Inflammatory macrophage treated with lipopolysaccharide for 4 hours (primary cell): ENCODE results near the gene TFPI2.
A peak's percentile ranks its signal among the peaks of the same experiment; 100 is the strongest.

Experiments used
- DNase-seq: peaks from one replicate; pipeline ENCODE4 v3.0.0-alpha.2; 2020

TFPI2 gene

DNA sequence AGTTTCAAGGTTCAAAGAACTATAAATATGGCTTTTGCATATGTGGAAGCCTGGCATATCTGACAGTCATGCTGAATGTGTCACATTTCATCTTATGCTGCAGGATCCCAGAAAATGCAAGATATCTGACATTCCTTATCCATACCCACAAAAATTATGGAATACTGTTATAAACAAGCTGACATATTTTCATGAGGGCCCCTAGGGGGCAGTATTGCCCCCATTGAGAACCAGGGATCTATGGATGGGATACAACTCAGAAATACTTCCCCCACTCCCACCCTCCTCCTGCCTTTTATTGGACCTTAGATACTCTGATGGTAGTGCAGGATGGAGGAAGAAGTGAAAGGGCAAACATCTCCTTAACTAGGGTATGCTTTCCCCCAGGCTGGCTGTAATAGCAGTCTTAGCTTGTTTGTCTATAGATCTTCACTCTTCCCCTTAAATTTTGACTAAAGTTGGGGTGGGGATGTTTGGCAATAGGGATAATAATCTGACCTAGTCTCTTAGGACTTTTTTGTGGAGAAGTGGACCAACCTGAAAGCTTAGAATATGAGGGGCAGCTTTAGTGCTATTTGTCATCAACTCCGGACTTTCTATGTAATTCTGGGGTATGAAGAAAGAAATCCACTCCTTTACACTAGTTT lies 12.3 kb upstream of the TFPI2 start:
- DNase-seq = peak; percentile 36

DNA sequence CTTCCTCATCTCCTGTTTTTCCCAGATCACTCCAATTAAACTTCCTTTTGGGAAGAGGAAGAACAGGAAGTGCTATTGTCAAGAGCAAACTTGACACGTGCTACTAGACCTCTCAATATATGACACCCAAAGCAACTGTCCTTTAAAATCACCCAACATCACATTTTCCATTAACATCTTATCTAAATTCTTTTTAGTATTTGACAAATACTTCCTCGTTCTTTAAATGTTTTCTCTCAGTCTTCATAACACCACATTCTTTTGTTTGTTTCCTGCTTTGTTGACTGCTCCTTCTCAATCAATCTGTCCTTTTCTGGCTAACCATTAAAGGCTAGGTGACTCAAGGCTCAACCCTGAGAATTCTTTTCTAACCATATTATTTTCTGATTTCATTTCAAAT lies 7.1 kb upstream of the TFPI2 start:
- DNase-seq = no peak

DNA sequence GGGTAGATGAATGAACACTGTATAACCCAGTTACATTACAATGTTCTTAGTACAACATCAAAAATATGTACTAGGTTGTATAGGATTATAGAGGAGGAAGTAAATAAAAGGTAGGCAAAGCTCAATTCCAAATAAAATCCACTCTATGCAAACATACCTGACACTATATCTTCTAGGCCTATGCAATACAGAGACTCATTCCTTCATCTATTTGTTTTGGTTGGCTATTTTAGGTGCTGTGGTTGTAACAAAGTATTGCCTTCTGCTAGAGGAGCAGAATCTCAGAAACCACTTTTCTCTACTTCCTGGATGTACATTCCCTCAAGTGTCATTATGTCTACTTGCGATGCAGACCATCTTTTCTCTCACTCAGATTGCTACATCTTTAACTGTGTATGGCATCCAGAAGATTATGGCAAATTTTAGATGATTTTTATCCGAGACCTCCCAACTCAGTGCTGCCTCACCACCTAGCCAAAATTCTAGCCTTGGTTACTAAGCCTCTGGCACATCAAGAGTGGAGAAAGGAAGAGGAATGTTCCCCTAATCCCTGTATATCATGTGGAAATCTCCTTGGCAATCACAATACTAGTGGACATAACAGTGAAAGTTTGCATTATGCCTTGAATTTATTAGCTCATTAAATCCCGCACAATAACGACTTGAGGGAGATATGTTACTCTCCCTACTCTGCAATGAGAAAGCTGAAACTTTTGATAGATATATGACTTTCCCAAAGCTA lies 5.5 kb upstream of the TFPI2 start:
- DNase-seq = no peak

DNA sequence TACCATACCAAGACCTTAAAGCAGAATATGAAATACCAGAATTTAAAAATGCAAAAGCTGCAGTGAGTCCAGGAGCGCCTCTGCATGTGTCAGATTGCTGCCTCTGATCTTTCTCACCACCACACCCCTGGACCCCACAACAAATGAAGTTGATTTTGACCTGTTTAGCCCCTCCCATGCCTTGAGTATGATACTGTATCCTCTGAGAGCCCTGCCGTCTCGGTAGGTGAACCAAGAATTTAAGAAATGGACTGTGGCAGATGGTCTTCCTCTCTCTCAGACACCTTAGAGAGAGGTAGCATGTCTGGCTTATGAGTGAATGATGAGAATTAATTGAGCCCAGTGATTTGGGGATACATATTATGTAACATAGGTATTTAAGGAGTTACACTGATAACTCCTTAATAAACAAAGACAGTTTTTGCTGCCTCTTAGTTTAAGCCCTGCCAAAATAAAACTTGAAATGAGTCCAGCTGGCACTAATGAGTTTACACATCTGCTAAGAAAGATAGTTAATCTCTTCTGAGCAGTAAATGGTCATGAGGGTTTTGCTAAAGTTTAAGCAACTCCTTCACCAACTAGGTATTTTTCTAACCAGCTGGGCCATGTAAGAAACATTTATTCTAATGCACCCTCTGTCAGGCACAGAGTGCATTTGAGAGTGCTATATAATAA lies 4.5 kb upstream of the TFPI2 start:
- no peak for DNase-seq

DNA sequence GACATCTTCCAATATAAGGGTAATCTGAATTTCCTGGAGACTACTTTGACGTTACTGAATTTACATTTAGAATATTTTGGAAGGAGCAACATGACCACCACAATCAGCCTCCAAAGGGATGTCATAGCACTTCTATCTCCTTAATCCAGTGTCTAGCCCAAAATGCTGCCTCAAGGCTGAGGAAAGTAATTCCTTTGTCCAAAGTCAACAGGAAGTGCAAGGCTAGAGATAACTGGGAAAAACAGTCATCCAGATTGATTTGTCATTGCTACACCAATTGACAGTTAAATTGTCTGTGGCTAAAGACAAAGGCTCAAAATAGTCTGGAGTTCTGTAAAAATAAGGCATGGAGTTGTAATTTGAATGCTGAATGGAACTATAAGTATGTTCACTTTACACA lies 3.9 kb upstream of the TFPI2 start:
- no peak for DNase-seq

DNA sequence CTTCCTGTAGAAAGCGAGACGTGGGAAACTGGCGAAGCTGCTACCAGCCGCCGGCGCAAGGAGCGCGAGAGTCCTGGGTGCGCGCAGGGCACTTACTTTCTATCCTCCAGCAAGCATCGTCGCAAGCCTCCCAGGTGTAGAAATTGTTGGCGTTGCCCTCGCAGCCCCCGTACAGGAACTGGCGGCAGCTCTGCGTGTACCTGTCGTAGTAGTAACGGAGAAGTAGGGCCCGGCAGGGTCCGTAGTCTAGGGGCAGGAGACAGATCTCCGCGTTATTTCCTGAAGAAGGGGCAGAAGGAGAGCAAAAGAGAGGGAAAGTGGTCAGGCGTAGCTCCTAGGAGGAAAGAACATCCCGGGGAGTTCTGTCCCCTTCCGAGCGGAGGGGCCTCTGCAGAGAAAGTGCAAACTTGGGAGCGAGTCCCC lies 501 bp downstream of the TFPI2 start:
- no peak for DNase-seq

DNA sequence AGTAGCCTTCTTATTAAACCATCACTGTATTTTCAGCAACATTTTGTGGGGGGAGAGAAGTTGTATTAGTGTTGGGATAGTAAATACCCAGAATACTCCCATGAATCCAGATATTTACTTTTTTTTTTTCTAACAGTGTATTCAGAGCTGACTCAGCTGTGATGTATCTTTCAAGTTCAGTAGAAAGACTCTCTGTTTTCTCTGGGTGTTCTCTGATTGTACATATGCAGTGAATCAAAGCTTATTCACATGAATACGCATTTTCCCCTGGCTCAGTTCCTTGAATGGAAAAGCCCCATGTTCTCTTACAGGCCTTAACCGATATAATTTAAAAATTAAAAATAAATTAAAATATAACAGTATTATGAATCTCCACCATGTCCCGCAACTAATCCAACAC lies 1.3 kb downstream of the TFPI2 start:
- no peak for DNase-seq

DNA sequence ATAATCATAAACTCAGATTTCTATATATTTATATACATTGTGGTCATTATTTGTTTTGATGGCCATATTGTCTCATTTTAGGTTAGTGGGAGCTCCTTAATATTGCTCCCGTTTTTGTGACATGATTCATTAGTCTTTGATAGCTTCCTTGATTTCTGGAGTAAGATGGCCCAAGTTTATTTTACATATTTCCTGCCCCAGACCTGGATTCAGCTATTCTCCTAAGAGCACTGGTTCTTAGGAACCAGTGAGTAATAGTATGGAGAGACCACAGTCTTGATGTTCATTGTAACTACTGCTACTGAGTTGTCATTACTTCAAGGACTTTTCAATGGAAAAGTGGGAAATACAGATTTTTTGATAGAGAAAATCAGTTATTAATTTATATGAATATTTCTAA lies 6.0 kb downstream of the TFPI2 start:
- no peak for DNase-seq

DNA sequence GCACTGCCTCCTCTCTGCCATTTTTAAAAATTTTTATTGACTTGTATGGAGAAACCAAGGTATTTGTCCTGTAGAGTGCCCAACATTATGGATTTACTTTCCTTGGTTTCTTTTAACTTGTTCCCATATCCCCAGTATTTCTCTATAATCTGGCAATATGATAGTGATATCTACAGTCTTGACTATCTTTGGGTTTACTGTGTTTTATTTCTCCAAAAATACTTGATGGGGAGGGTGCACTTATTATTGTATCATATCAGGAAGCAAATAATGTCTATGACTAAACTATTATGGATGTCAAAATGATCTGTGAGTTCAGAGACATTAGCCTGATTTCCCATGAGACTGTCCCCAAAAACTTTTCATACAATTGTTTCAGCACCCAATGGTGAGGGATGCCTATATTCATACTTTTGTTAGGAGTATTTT lies 6.6 kb downstream of the TFPI2 start:
- no peak for DNase-seq

DNA sequence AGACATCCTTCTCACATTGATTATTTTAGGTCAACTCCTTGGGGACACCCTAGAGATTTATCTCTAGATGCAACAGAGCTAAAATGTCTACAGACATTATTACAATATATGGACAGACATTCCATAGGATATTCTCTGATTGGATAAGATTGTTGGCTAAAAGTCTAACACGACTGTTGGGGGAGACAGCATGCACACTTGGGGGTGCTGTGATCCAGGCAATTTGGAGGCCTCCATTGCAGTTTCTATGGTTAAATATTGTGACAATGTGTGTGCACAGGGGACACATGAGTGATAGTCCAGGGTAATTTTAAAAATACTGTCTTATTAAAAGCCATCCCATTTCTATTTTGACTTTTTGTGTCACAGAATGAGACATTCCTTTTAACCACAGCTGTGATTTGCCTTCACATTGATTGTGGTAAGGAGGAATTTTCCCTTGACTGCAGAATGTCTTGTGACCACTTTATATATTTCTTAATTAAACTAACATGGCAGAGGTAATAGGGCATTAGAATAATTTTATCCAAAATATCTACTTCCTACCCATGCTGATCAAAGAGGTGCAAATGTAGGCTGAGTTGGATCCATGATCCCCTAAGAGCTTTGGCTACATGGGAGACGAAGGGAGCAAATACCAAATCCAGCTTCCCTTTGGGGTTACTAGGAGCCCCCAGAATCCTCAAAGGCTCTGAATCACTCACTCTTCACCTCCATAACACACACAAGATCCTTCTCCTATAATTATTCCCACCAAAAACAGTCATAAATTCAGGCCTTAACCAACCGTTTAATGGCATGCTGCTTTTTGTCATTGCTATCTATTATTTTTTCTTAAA lies 7.3 kb downstream of the TFPI2 start:
- DNase-seq = no peak

DNA sequence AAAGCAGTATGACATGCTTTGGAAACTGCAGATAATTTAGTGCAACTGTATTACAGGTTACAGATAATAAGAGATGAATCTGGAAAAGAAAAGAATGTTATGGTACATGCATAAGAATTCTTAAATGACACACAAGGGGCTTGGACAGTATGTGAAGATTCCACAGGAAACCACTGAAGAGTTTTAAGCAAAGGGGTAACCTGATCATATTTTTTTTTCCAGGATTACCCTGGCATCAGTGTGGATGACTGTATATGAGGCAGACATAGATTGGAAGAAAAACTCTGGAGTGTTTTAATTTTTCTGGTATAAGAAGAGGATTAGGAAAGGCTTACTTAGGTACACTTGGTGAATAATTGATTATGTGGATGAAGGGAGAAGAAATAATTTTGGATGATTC lies 8.1 kb downstream of the TFPI2 start:
- no peak for DNase-seq

DNA sequence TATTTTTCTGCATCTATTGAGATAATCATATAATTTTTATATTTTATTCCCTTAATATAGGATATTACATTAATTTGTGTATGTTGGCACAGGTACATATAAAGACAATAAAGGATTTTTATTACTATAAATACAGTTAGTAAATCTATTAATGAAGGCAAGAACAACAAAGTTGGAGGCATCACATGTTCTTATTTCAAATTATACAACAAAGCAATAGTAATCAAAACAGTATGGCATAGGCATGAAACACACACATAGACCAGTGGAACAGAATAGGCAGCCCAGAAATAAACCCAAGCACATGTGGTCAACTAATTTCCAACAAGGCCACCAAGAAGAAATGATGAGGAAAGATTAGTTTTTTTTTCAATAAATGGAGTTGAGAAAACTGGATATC lies 11.2 kb downstream of the TFPI2 start:
- DNase-seq = no peak

DNA sequence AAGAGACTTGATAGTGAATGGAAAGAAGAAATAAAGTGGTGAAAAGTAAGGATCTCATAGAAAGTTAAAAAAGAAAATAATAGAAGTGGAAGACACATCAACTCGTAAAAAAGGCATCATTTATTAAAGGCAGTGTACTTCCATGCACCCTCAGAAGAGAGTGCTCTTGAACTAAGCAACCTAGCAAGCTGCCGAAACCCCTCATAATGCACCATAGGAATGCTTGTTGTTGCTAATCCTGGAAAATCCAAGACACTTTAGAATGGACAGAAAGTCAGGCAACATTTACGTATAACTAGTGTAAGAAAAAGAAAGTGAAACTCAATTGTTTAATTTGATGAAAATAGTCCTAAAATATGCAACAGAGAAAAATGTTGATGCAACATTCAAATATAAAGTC lies 12.8 kb downstream of the TFPI2 start:
- DNase-seq = peak; percentile 0

DNA sequence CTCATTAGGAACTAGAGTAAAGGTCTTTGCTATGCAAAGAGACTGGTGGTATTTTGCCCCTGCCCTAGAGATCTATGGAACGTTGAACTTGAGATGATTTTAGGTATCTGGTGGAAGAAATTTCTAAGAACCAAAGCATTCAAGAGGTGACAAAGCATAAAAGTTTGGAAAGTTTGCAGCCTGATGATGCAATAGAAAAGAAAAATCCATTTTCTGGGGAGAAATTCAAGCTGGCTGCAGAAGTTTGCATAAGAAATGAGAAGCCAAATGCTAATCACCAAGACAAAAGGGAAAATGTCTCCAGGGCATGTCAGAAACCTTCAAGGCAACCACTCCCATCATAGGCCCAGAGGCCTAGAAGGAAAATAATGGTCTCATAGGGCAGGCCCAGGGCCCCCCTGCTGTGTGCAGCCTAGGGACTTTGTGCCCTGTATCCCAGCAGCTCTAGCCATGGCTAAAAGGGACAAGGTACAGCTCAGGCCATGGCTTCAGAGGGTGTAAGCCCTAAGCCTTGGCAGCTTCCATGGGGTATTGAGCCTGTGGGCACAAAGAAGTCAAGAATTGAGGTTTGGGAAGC lies 16.5 kb downstream of the TFPI2 start:
- no peak for DNase-seq

DNA sequence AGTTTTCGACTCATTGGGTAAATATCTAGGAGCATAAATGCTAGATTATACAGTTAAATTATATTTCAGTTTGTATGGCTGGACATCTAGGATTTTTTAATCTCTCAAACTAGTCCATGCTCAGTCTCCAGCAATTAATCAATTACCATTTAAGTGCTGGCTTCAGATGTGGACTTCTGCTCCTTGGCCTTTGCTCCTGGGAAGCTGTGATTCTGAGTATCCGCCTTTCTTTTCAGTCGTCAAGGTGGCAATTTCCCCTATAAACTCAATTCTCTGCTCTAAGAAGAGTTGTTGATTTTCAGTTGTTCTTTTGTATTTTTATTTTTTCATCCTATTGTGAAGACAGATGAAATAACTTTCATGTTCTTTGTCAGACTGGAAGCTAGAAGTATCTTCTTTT lies 23.7 kb downstream of the TFPI2 start:
- no peak for DNase-seq

DNA sequence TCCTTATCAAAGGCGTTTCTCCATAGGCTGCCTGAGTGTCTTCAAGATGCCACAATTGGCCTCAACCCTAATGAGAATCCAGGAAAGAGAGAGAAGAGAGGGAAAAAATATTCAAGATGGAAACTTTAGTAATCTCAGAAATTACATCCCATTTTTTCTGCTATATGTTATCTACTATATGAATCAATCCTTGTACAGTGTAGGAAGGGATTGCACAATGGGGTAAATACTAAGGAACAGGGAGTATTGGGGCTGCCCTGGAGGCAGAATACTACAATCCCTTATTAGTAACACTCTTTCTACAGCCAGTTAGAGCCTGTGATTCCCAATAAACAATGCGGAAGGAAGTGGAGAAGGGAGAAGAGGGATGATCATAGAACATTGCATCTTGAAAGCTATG lies 27.9 kb downstream of the TFPI2 start:
- no peak for DNase-seq

DNA sequence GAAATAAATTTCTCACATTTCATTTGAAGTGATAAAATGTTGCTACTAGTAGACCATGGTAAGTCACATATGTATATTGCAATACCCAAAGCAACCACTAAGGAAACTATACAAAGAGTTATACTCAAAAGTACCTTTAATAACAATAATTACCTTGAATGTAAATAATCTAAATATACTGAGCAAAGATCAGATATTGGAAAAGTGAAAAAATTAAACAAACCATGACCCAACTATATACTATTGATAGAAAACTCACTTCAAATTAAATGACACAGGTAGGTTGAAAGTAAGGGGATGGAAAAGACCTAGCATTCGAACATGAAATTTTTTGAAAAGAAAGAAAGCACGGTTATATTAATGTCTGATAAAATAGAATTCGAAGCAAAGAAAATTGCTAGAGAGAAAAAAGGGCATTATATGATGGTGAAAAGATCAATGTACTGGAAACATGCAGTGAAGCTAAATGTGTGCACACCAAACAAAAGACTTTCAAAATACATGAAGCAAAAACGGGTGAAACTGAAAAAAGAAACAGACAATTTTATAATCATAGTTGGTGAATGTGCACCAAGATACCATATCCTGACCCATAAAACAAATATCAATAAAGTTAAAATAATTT lies 29.1 kb downstream of the TFPI2 start:
- no peak for DNase-seq

DNA sequence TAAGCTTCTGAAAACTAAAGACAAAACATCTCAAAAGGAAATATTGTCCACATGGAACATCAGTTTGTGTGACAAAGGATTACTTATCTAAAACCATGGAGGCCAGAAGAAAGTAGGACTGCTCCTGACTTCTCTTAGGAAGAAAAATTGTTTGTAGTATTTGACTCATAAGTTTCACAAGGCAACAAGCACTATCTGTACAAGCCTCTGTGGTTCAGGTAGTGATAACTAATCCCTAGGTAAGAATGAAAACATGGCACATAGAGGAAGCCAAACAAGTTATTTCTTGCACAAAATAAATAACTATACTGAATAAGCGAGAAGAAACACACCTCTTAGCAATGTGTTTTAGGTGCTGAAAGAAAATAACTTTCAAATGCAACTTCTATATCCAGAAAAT lies 30.3 kb downstream of the TFPI2 start:
- no peak for DNase-seq

DNA sequence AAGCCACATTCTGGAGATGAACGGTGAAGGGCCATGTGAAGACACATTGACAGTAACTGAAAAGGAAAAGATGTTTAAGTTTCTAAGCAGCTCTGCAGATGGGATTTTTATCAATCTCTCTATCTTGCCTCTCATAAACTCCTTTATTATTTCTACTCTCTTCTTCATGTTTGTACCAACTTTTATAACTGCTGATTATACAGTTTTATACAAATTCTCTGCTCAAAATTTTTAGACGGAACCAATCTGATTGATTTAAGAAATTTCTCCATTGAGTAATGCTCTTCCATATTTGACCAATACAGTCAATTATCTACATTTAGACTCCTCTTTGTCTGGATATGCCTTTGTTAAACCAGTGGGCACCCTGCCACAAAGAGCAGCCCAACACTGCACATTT lies 31.7 kb downstream of the TFPI2 start:
- DNase-seq = no peak

DNA sequence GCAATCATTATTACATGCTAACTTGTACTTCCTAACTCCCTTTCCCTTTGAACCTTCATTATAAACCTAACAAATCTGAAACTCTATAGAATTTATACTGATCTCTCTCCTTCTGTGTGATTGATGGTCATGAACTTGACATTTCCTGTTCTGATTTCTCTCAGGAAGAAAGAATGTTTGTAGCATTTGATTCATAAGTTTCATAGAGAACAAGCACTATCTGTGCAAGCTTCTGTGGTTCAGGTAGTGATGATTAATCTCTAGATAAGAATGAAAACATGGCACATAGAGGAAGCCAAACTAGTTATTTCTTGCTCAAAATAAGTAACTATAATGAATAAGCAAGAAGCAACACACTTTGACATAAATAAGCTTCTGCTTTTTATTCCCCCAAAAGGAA lies 34.2 kb downstream of the TFPI2 start:
- no peak for DNase-seq

DNA sequence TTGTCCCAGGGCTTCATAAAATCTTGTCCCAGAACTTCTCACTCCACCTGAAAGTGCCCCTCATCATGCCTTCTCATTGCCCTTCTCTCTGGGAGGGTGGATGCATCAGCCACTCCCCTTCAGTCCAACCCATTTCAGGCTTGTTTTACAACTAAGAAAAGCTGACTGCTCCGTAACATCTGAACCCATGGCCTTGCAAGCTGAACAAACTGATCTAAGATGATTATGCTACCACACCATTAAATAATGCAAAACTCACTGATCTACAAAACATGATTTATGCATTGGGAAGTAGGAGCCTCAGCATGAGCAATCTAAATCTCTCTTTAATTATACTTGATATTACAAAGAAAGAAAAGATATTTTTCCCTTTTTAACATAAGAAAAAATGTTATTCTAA lies 34.8 kb downstream of the TFPI2 start:
- DNase-seq = no peak

DNA sequence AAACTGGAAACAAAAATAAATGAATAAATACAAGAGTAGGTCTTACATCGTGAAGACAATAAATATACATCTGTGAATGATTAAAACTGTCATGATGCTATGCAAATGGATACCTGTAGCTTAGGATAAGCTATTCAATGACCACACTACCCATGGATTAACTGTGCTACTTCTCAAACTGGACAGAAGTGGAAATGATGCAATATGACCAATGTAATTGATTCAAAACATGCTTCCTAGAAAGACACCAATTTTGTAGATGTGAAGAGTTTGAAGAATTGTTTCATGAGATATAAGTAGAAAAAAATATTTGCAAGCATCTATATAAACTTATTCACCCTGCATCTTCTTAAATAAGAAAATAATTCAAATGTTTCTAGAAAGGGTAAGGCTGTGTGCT lies 36.1 kb downstream of the TFPI2 start:
- DNase-seq = no peak

DNA sequence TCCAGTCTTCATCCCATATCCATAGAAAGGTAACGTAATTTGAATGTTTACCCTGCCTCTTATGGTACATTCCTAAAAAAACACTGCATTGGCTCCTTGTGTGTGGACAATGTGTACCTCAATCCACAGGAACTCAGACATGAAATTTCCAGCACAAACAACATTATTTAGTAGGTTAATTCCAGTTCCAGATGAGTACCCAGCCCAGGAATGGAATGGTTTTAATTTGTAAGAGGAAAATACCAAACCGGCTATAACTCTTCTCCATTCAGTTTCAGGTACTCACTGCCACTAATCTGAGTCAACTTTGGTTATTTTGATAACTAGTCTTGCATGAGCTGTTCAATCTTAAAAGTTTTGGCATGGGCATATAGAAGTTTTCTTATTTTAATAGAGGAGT lies 39.0 kb downstream of the TFPI2 start:
- no peak for DNase-seq
